ENCODE data around the gene RPS16.

- TF ChIP-seq, protein P1, sequence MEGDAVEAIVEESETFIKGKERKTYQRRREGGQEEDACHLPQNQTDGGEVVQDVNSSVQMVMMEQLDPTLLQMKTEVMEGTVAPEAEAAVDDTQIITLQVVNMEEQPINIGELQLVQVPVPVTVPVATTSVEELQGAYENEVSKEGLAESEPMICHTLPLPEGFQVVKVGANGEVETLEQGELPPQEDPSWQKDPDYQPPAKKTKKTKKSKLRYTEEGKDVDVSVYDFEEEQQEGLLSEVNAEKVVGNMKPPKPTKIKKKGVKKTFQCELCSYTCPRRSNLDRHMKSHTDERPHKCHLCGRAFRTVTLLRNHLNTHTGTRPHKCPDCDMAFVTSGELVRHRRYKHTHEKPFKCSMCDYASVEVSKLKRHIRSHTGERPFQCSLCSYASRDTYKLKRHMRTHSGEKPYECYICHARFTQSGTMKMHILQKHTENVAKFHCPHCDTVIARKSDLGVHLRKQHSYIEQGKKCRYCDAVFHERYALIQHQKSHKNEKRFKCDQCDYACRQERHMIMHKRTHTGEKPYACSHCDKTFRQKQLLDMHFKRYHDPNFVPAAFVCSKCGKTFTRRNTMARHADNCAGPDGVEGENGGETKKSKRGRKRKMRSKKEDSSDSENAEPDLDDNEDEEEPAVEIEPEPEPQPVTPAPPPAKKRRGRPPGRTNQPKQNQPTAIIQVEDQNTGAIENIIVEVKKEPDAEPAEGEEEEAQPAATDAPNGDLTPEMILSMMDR (tag by site-specific recombination; IDR thresholded peaks at IDR 0.05): peak; percentile 23; the same call in 1 of the 2 replicates
- TF ChIP-seq ZNF221 (tag by site-specific recombination; IDR thresholded peaks at IDR 0.05; ENCODE audit: borderline replicate concordance): no peak
- TF ChIP-seq ZIC2 (tag by site-specific recombination; IDR thresholded peaks at IDR 0.05): no peak; the same call in 1 of the 2 replicates
- peak; percentile 84 for TF ChIP-seq ZBTB48 (tag by site-specific recombination; IDR thresholded peaks at IDR 0.05)
- no peak; the same call in 1 of the 2 replicates for TF ChIP-seq KLF9 (tag by site-specific recombination; IDR thresholded peaks at IDR 0.05; ENCODE audit: low read depth)
These were observed 29.6 kb downstream of the RPS16 start for GRCh38 chr19:39405958-39406655.
